Common myeloid progenitor, CD34-positive (primary cell): Measurements from ENCODE around the gene ARHGAP10.
A peak's percentile ranks its signal among the peaks of the same experiment; 100 is the strongest.

Experiments used
- CTCF ChIA-PET: fragments of 350-600 bp; sonication (Branson Sonifier 250); formaldehyde crosslinking; loops from one replicate; lab custom pipeline; 2021; ENCODE audit warnings: antibody characterized with exemption; lab: Charles Lee
- POLR2A ChIA-PET: fragments of 350-600 bp; sonication (Branson Sonifier 250); formaldehyde crosslinking; loops from one replicate; lab custom pipeline; 2021; ENCODE audit warnings: antibody characterized with exemption; lab: Charles Lee
- DNase-seq, 3 donors: peaks; one replicate each; pipeline versions ENCODE4 v3.0.0 to v3.0.0-alpha.2; 2013
- H3K27ac ChIP-seq, 2 experiments: 1 replicate in 1 of 2; 2 replicates in 1 of 2; pipeline ENCODE4 v1.7.0; 2013; ENCODE audit warnings: inconsistent platforms in 2 of 2, low read length in 2 of 2, mild to moderate bottlenecking in 2 of 2, low read depth in 1 of 2, moderate library complexity in 1 of 2; ENCODE audit not compliant: severe bottlenecking in 2 of 2, insufficient read depth in 1 of 2, poor library complexity in 1 of 2
- H3K27me3 ChIP-seq, 5 experiments: replicated peaks in 2 of 5; 1 replicate in 3 of 5; 2 replicates in 2 of 5; pipeline versions ENCODE4 v1.6.1 to v1.7.0; 2013; ENCODE audit warnings: low read length in 4 of 5, mild to moderate bottlenecking in 2 of 5, moderate library complexity in 2 of 5, inconsistent platforms in 1 of 5; ENCODE audit not compliant: insufficient read depth in 5 of 5, control insufficient read depth in 4 of 5
- H3K36me3 ChIP-seq, 4 experiments: 1 replicate in 2 of 4; 2 replicates in 2 of 4; pipeline versions ENCODE4 v1.6.1 to v1.7.0; 2013; ENCODE audit warnings: low read length in 3 of 4, control low read depth in 1 of 4, mild to moderate bottlenecking in 1 of 4; ENCODE audit not compliant: control insufficient read depth in 4 of 4, insufficient read depth in 4 of 4
- H3K4me1 ChIP-seq, 4 experiments: 1 replicate in 3 of 4; 2 replicates in 1 of 4; pipeline versions ENCODE4 v1.6.1 to v1.7.1; 2013; ENCODE audit warnings: low read length in 3 of 4, mild to moderate bottlenecking in 3 of 4, control low read depth in 1 of 4, inconsistent platforms in 1 of 4, moderate library complexity in 1 of 4; ENCODE audit not compliant: control insufficient read depth in 4 of 4, insufficient read depth in 4 of 4; ENCODE audit errors: control extremely low read depth in 1 of 4
- H3K4me3 ChIP-seq, 7 experiments: 1 replicate in 4 of 7; 2 replicates in 3 of 7; pipeline versions ENCODE4 v1.5.1 to v1.7.0; 2013; ENCODE audit warnings: mild to moderate bottlenecking in 7 of 7, low read length in 6 of 7, moderate library complexity in 6 of 7, inconsistent platforms in 2 of 7, low read depth in 2 of 7, control low read depth in 1 of 7; ENCODE audit not compliant: insufficient read depth in 4 of 7, control insufficient read depth in 1 of 7; ENCODE audit errors: extremely low read depth in 1 of 7
- H3K9me3 ChIP-seq, 5 experiments: 1 replicate in 4 of 5; 2 replicates in 1 of 5; pipeline versions ENCODE4 v1.6.1 to v1.7.1; 2013; ENCODE audit warnings: low read length in 4 of 5, mild to moderate bottlenecking in 2 of 5, inconsistent platforms in 1 of 5, low read depth in 1 of 5, moderate library complexity in 1 of 5; ENCODE audit not compliant: control insufficient read depth in 4 of 5, insufficient read depth in 2 of 5; ENCODE audit errors: control extremely low read depth in 1 of 5
- WGBS: methylation state at CpG from one replicate; pipeline ENCODE4 v1.1.5; 2013; ENCODE audit not compliant: insufficient coverage; 5-methylcytosine and 5-hydroxymethylcytosine counted together

ARHGAP10 gene

GRCh38 chr4:147693218-147693617, 38.7 kb upstream of the ARHGAP10 start:
- no peak overlapping the region for H3K4me3 ChIP-seq
- H3K27ac ChIP-seq, result no peak overlapping the region
- H3K36me3 ChIP-seq, result no peaks in the 10 kb centered on the region
- ChIA-PET POLR2A (no interaction called here), CTCF (interaction anchor here (0.9 to 1.1 kb wide), 2 partner anchors 8 to 10 kb away, joined by 3 to 4 read pairs; no protein-coding TSS in a partner anchor)
- no peak for DNase-seq
- 90% methylated on average over 2 of the region's 3 CpGs for WGBS
- H3K9me3 ChIP-seq, result no peaks in the 10 kb centered on the region
- peaks cover 0 to 21% (median 4%) of the 10 kb centered on the region in 4 experiments for H3K4me1 ChIP-seq
- H3K27me3 ChIP-seq, result no peaks in the 10 kb centered on the region

DNA sequence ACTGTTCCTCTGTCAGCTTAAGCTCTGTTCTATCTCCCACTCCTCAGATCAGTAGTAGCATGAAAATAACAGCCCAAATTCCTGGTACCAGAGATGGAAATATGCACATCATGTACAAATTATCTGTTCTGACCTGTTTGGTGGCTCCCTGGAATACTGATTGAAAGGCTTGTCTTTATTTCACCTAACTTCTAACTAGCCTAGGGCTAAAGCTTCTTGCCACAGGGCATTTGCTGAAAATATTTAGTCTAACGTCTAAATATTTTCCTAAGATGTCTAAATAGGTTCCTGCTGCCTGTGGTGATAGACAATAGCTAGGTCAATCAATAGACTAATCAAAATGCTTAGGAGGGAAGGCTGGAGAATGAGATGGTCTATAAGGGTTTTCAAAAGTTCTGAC, 35.0 kb upstream of the ARHGAP10 start:
- ChIA-PET CTCF (interaction anchor here (1.4 kb wide), 1 partner anchor 170 kb away, joined by 5 read pairs; no protein-coding TSS in a partner anchor), POLR2A (no interaction called here)
- Histone ChIP-seq H3K4me1 (no peaks in the 10 kb centered on the region), H3K27me3 (peaks cover 0 to 1% (median 0%) of the 10 kb centered on the region in 5 experiments), H3K27ac (no peak overlapping the region), H3K9me3 (peaks cover 0 to 6% (median 0%) of the 10 kb centered on the region in 5 experiments), H3K4me3 (no peak overlapping the region), H3K36me3 (no peaks in the 10 kb centered on the region)
- 100% methylated on average over 1 of the region's 1 CpG for WGBS
- DNase-seq, result no peak

GRCh38 chr4:147704846-147705245, 27.0 kb upstream of the ARHGAP10 start:
- Histone ChIP-seq H3K4me3 (no peak overlapping the region), H3K4me1 (no peaks in the 10 kb centered on the region), H3K27me3 (peaks cover 0 to 1% (median 0%) of the 10 kb centered on the region in 5 experiments), H3K9me3 (peaks cover 0 to 6% (median 0%) of the 10 kb centered on the region in 5 experiments), H3K36me3 (no peaks in the 10 kb centered on the region), H3K27ac (no peak overlapping the region)
- POLR2A ChIA-PET, result interaction anchor here (0.6 kb wide), 1 partner anchor 48 kb away, joined by 3 read pairs; no protein-coding TSS in a partner anchor
- no CpG with 5 or more reads among the region's 1 CpG for WGBS
- CTCF ChIA-PET, result no interaction called here
- DNase-seq, result no peak

GRCh38 chr4:147707892-147708672, 23.8 kb upstream of the ARHGAP10 start:
- ChIA-PET POLR2A (interaction anchor here (0.6 kb wide), 1 partner anchor 13 kb away, joined by 3 read pairs; no protein-coding TSS in a partner anchor), CTCF (interaction anchor here (0.6 to 6.0 kb wide), 17 partner anchors 13 to 555 kb away, joined by 3 to 101 read pairs (median 3); no protein-coding TSS in a partner anchor)
- Histone ChIP-seq H3K36me3 (no peaks in the 10 kb centered on the region), H3K27ac (no peak overlapping the region), H3K27me3 (no peaks in the 10 kb centered on the region), H3K4me3 (no peak overlapping the region), H3K9me3 (no peaks in the 10 kb centered on the region), H3K4me1 (no peaks in the 10 kb centered on the region)
- WGBS, result 60% methylated on average over 5 of the region's 7 CpGs
- DNase-seq, result peak; percentile 68 to 76 (median 68)

DNA sequence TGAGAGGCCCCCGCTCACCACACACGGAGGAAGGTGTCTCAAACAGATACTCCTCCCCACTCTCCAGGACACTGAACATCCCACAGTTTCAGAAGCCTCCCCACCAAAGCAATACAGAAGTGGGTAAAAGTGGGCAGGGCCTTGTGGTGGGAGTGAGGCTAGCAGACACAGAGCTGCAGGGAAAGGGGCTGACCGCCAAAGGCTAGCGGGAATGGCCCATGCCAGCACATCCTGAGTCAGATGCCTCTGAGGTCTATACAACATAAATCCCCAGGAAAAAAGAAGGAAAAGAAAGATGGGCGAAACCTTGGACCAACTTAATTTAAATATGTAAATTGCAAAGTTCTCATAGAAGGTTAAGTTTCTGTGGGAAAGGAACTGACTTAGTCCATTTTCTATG, 21.9 kb upstream of the ARHGAP10 start:
- no peak overlapping the region for H3K27ac ChIP-seq
- ChIA-PET POLR2A (no interaction called here), CTCF (interaction anchor here (1.1 to 6.0 kb wide), 7 partner anchors 11 to 155 kb away, joined by 3 to 101 read pairs (median 3); no protein-coding TSS in a partner anchor)
- no peaks in the 10 kb centered on the region for H3K36me3 ChIP-seq
- H3K27me3 ChIP-seq, result no peaks in the 10 kb centered on the region
- peak in 1 of 3 donors; percentile 20 for DNase-seq
- H3K4me1 ChIP-seq, result no peaks in the 10 kb centered on the region
- H3K9me3 ChIP-seq, result no peaks in the 10 kb centered on the region
- H3K4me3 ChIP-seq, result no peak overlapping the region
- 93% methylated on average over 3 of the region's 5 CpGs for WGBS

GRCh38 chr4:147714575-147715401, 17.1 kb upstream of the ARHGAP10 start:
- CTCF ChIA-PET, result interaction anchor here (1.9 to 2.9 kb wide), 2 partner anchors 25 to 152 kb away, joined by 3 to 31 read pairs; no protein-coding TSS in a partner anchor
- no peak for DNase-seq
- no peak overlapping the region for H3K27ac ChIP-seq

More at GRCh38 chr4:147714575-147715401, 17.1 kb upstream of the ARHGAP10 start:
- Histone ChIP-seq H3K36me3 (no peaks in the 10 kb centered on the region), H3K4me1 (no peaks in the 10 kb centered on the region), H3K9me3 (no peaks in the 10 kb centered on the region), H3K27me3 (no peaks in the 10 kb centered on the region), H3K4me3 (no peak overlapping the region)
- POLR2A ChIA-PET, result no interaction called here
- 97% methylated on average over 7 of the region's 8 CpGs for WGBS
